ENCODE results near the gene LRP1B. TPM values are rescaled to one million over a fixed set of nuclear protein-coding genes. Genes with fewer than 3 reads are reported as not detected.

The LRP1B gene
- total and polyA plus RNA-seq, 2 of the 8 experiments (the other 6 are each of a cell fraction or from before 2014, with no cell fraction given): 0.03 TPM; not detected in 1

GRCh38 chr2:140422759-140423158, 1708.1 kb downstream of the LRP1B start:
- Histone ChIP-seq H2BK20ac (ENCODE audit: low read length) (no peak overlapping the region), H3K56ac (replicated peaks; ENCODE audit: insufficient read length, low read depth, low read length) (no peak overlapping the region), H3K23me2 (ENCODE audit: low read depth, low read length) (no peaks in the 10 kb centered on the region), H3K4me3 (ENCODE audit: extremely low read depth in 1 of 4, insufficient read depth in 2 of 4, low read depth in 3 of 4, low read length in 4 of 4) (no peak overlapping the region), H2BK12ac (ENCODE audit: low read depth, low read length) (no peak overlapping the region), H3K79me1 (ENCODE audit: low read depth, low read length) (no peaks in the 10 kb centered on the region), H2BK120ac (replicated peaks; ENCODE audit: low read depth, low read length) (no peak overlapping the region), H2AFZ (ENCODE audit: low read length) (no peak overlapping the region), H4K8ac (ENCODE audit: extremely low read depth, insufficient read depth, low read length) (no peak overlapping the region), H3K27ac (ENCODE audit: low read depth, low read length) (no peak overlapping the region), H2AK5ac (ENCODE audit: low read depth, low read length) (no peak overlapping the region), H3K79me2 (ENCODE audit: control insufficient read depth in 1 of 2, insufficient read depth in 2 of 2, low read length in 2 of 2) (no peaks in the 10 kb centered on the region), H3K9me3 (ENCODE audit: insufficient read depth in 2 of 2, low read depth in 1 of 2, low read length in 1 of 2) (no peaks in the 10 kb centered on the region), H2BK15ac (ENCODE audit: low read length) (no peak overlapping the region), H3K4me1 (replicated peaks in 1 of 4; ENCODE audit: control insufficient read depth in 3 of 4, insufficient read depth in 4 of 4, low read length in 3 of 4) (peaks cover 0 to 2% (median 0%) of the 10 kb centered on the region in 4 experiments; a peak in 1 of 7 replicates), H4K5ac (ENCODE audit: insufficient read length, low read depth, low read length) (no peak overlapping the region), H3K4ac (replicated peaks; ENCODE audit: insufficient read length, low read depth, low read length) (no peak overlapping the region), H4K20me1 (replicated peaks in 1 of 2; ENCODE audit: control insufficient read depth in 1 of 2, insufficient read depth in 2 of 2, low read length in 2 of 2) (no peaks in the 10 kb centered on the region), H3K14ac (ENCODE audit: insufficient read length) (no peak overlapping the region), H3K36me3 (ENCODE audit: control insufficient read depth in 2 of 4, insufficient read depth in 4 of 4, low read length in 3 of 4) (no peaks in the 10 kb centered on the region), H4K91ac (replicated peaks; ENCODE audit: insufficient read length, low read length) (no peak overlapping the region), H3K27me3 (replicated peaks in 1 of 4; ENCODE audit: control insufficient read depth in 3 of 4, extremely low read depth in 1 of 4, insufficient read depth in 3 of 4, low read length in 3 of 4) (no peaks in the 10 kb centered on the region), H3K23ac (ENCODE audit: insufficient read length) (no peak overlapping the region), H2BK5ac (ENCODE audit: low read depth, low read length) (no peak overlapping the region), H3K9ac (replicated peaks in 1 of 4; ENCODE audit: extremely low read depth in 1 of 4, low read depth in 3 of 4, low read length in 3 of 4) (no peak overlapping the region), H3K18ac (ENCODE audit: extremely low read depth, low read length) (no peak overlapping the region), H3K4me2 (ENCODE audit: insufficient read depth in 1 of 2, low read depth in 2 of 2, low read length in 2 of 2) (no peak overlapping the region)
- no peak for DNase-seq (ENCODE audit: low read depth in 1 of 2, low spot score in 2 of 2)
- CTCF ChIA-PET (ENCODE audit: partially characterized antibody): interaction anchor here (0.6 to 1.0 kb wide), 2 partner anchors 14 to 22 kb away, joined by 3 read pairs; no protein-coding TSS in a partner anchor
- FAIRE-seq: no peak
- WGBS, 2 experiments (ENCODE audit: extremely low coverage in 1 of 2, insufficient coverage in 1 of 2, insufficient read length in 1 of 2, insufficient replicate concordance in 2 of 2, low coverage in 1 of 2, low lambda C conversion rate in 2 of 2, missing lambda C conversion rate in 1 of 2): 86% methylated on average over 7 of the region's 7 CpGs; no CpG with 5 or more reads in 1 of the 2 experiments
- POLR2A ChIA-PET (ENCODE audit: partially characterized antibody): no interaction called here
- TF ChIP-seq CREB1 (IDR thresholded peaks at IDR 0.05): no peak

Measured in H1 (cell line).